ENCODE measurements around the gene SPACA5.
"Not testable (repeated sequence)": the region's sequence is repeated elsewhere in the genome, so short reads cannot be mapped to it uniquely, and the experiment has no call there.

- TF ChIP-seq EZH2 (IDR thresholded peaks at IDR 0.05; ENCODE audit: borderline replicate concordance); CTCF (IDR thresholded peaks at IDR 0.05; ENCODE audit: poor library complexity): not testable (repeated sequence)
Measured at GRCh38 chrX:48019892-48020291, 13.1 kb downstream of the SPACA5 start.
